GM19438 (cell line): ENCODE results near the gene KIF26B.

Source experiments
- ATAC-seq: cut with Tn5 transposase; IDR thresholded peaks from one replicate; pipeline ENCODE4 v1.9.1; 2021; ENCODE audit warnings: low read depth; ENCODE audit not compliant: unreplicated experiment

The KIF26B gene

GRCh38 chr1:245131026-245131393 lies 23.8 kb upstream of the KIF26B start:
- ATAC-seq: no peak

DNA sequence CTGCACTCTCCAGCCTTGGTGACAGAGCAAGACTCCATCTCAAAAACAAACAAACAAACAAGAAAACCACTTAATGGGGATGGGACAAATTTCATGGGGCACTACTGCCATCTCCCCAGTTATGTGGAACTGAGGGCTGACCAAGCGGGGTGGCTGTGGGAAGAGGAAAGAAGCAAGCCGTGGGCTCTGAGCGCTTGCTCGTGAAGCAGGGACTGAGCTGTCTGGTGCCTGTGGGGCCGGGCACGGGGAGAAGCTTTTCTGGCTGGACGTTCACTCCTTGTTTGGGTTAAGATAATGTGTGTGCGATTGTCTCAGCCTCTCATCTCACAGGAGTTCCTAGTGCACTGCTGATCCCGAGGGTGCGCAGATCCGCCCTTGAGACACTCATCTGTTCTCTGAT lies 22.0 kb upstream of the KIF26B start:
- ATAC-seq: no peak

GRCh38 chr1:245133995-245134715 lies 20.6 kb upstream of the KIF26B start:
- ATAC-seq: no peak

DNA sequence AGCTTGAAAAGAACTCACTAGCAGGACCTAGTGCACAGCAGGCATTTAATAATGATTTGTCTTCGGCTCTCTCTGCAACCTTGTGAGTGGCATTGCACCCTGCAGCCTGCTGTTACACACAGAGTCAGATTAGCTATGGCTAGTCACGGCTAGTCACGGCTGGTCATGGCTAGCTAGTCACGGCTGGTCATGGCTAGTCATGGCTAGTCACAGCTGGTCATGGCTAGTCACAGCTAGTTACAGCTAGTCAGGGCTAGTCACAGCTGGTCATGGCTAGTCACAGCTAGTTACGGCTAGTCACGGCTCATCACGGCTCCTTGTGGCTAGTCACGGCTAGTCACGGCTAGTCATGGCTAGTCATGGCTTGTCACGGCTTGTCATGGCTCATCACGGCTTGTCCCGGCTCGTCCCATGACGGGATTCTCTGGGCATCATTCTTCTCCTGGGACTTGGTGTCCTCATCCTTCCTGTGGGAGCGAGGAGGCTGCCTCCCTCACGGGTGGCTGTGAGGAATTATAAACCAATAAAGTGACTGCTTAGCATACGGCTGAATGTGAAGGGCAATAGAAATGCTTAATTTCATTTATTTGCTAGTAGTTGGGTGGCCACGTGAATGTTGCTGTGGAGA lies 12.5 kb upstream of the KIF26B start:
- ATAC-seq: no peak

DNA sequence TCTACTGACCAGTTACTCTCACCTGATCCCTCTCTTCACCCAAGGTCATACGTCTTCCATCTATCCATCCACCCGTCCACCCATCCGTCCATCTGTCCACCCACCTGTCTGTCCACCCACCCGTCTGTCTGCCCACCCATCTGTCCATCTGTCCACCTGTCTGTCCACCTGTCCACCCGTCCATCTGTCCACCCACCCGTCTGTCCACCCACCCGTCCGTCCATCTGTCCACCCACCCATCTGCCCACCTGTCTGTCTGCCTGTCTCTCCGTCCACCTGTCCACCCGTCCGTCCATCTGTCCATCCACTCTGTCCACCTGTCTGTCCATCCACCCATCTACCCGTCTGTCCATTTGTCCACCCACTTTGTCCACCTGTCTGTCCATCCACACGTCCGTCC lies 11.8 kb upstream of the KIF26B start:
- no peak for ATAC-seq

DNA sequence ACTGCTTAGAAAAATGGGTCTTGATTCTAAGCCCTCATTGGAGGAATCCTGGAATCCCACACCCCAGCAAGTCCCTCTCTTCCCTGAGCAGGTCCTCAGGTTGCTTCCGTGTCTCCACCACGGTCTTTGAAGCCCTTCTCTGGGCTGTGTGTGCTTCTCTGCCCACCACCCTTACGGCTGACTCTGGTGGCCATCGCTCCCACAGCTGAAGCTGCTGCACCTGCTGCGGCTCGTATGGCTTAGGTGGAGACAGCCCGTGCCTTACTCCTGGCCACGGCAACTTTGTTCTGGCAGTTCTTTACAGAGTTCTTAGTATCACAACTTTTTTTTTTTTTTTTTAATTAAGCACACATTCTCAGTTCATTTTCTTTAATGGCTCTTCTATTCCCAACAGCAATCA lies 10.9 kb upstream of the KIF26B start:
- no peak for ATAC-seq

DNA sequence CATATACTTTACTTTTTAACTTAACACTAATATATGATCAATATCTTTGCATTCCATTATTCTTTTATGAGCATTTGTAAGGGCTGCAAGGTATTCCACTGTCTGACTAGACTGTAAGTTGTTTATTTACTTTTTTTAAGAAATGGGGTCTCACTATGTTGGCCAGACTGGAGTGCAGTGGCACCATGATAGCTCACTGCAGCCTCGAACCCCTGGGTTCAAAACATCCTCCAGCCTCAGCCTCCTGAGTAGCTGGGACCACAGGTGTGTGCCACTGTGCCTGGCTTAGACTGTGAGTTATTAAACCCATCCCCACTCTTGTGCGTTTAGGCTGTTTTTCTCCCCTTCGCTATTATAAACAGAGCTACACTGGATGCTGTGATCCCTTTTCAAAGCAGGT lies 6.7 kb upstream of the KIF26B start:
- ATAC-seq: no peak

DNA sequence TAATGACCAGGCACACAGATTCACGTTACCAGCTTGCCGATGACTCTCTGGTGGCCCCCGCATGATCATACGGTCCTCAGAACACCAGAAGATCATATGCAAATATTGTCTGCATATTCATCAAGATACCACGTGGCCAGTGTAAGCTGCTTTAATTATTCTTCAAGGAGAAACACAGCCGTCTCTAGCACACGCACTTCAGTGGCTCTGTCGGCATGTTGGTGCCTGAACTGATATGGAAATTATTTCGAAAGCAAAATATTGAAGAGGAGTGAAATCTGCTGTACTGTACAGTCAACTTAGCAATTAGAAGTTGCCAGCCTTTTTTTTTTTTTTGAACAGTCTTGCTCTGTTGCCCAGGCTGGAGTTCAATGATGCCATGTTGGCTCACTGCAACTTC lies 5.9 kb upstream of the KIF26B start:
- ATAC-seq: no peak

DNA sequence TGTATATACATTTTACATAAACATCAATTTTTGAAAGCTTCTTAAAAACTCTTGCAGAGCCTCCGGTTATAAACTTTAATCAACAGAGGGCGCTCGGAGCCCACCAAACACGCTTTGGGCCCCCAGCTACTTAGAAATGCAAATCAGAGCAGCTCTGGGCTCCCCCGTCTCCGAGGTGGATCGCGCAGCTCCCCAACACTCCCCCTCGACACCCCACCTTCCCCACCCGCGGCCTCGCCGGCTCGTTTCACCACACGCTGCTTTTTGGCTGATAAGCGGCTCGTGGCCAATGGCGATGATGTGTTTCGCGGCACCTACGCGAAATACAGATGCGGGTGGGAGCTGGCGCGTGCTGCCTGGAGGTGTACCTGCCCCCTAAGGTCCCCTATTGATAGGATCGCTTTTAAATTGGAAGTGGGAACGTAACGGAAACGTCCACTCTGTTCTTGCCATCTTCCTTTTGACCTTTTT lies 1.7 kb upstream of the KIF26B start:
- ATAC-seq: no peak

DNA sequence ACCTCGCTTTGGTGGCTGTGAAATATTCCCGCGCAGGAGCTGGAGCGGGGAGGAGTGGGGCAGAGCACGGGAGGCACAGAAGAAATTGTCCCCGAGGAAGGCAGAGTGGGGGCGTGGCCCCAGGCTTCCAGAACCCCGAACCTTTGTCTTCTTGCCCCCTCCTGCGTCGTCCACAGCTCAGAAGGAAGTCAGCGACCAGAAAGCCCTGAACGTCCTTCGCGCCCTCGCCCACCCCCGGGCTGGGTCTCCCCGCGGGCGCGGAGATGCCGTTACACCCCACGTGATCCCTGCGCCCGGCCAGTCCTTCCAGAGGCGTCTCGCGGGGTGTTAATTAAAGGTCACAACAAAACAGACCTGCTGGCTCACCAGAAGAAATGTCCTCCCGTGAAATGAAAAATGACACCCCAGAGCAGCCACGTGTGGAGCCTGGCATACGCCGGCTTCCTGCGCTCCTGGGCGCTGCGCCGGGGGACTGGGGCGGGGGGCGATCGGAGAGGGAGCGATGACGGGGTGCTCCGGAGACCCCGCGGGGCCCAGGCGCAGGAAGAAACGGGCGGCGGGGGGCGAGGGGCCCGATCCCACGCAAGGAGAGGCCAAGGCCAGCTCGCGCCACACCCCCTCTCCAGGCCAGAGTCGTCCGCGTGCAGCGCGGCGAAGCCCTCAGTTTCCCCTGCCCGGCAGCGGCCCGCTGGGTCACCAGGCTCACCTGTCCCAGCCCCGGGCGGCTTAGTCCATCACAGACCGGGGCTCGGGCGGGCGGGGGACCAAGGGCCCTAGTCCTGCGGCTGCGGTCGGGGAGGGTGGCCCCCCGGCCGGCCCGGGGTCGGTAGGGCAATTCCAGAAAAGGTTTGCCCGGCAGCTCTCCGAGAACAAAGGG lies 995 bp upstream of the KIF26B start:
- ATAC-seq: no peak

GRCh38 chr1:245155272-245156040 lies 671 bp downstream of the KIF26B start:
- no peak for ATAC-seq

DNA sequence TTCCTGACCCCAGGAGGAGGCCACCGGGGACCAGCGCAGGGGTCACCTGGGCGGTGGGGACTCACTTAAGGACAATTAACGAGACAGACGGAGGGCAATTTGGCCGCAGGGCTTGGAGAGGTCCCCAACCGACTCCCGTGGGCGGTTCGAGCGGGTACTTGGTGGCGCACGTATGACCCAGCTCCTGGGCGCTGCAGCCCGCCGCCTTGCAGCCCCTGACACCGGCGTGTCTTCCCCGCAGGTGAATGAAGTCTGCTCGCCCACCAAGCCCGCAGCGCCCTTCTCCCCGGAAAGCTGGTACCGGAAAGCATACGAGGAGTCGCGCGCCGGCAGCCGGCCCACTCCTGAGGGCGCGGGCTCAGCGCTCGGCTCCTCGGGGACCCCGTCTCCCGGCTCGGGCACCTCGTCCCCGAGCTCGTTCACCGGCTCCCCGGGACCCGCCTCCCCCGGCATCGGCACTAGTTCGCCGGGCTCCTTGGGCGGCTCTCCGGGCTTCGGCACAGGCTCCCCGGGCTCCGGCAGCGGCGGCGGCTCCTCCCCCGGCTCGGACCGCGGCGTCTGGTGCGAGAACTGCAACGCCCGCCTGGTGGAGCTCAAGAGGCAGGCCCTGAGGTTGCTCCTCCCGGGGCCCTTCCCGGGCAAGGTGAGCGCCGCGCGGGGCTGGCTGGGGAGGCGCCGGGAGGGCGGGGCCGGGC lies 1.4 kb downstream of the KIF26B start:
- peak; percentile 91 for ATAC-seq

DNA sequence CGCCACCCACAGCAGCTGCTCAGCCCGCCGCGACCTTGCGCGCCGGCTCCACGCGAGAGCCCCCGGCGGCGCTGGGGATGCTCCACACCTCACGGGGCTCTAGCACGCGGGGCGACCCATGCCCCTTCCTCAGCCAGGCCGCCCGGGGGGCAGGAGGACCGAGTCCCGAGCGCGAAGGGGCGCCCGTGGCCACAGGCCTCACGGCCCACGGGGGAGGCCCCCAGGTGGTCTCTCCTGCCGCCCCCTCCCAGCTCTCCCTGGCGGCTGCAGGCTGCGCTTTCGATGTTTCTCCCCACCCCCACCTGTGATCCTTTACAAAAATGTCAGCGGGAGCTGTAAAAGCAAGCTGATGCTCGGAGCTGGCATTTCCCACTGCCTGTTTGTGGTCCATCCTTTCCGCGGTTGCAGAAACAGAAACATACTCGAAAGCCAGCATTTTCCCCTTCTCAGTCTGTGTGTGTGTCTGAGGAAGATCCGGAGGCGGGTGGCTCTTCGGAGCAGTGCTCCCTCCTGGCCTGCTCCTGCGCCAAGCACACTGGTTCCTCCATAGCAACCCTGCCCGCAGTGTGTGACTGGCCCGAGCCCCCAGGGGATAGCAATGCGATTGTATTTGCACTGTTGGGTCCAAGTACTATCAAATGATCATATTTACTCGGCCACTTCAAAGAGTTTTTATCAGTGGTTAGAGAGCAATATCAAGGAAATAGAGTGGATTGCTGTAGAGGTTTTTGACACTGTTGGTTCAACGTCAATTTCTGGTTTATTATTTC lies 2.1 kb downstream of the KIF26B start:
- no peak for ATAC-seq

GRCh38 chr1:245158913-245159312 lies 4.1 kb downstream of the KIF26B start:
- ATAC-seq: no peak

DNA sequence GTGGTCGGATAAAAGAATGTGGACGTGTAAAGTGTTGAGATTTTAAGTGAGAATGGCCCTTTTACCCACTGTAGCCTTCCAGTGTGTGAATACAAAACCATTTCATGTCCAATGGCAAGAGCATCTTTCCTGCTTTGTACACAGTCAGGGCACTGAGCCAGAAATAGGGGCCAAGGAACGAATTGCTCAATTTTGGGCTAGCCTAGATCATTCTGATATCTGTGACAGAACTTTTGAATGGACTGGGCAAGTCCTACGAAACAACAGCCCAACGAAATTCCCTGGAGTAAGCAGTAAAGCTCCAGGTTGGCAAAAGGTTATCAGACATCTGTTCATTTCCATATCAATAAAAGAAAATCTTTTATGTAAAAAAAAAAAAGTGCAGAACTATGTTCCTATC lies 5.5 kb downstream of the KIF26B start:
- ATAC-seq: no peak

DNA sequence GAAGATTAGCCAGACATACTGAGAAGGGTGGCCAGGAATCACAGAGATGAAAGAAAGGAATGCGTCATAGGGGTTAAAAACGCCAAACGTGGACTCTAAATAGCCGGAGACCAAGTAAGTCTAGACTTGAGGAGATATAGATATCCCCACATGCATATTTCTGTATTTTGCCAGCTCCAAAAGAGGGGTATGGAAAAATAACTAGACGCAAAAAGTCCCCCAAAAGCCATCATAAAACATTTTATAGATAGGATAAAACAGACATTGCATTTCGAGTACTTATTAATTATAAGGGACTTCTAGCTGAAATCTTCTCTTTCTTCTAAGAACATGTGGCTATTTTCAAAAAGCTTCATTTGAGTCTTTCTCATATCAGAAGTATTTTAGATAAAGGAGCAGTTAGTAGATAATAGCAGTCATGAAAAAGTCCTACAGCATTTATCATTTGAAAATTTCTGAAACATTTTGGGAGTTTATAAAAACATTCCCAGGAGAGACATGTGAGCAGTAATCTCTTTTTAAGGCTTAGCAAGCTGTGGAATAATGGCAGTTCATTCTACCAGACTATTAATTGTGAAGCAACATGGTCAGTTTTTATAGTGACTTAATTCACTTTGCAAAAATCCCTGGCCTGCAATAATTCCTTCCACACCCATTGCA lies 6.1 kb downstream of the KIF26B start:
- no peak for ATAC-seq

GRCh38 chr1:245161866-245162265 lies 7.1 kb downstream of the KIF26B start:
- ATAC-seq: no peak

- ATAC-seq: no peak
Observed at GRCh38 chr1:245166471-245166885, 11.7 kb downstream of the KIF26B start.

- no peak for ATAC-seq
Observed at GRCh38 chr1:245168086-245168485, 13.3 kb downstream of the KIF26B start.
